ENCODE measurements around the gene FAM83C. TPM values are rescaled to one million over a fixed set of nuclear protein-coding genes. Genes with fewer than 3 reads are reported as not detected.

FAM83C gene
- total RNA-seq, 1 donor from 2014 or later = not detected

- peaks cover 11% of the 10 kb centered on the region for H3K27me3 Mint-ChIP-seq (ENCODE audit: insufficient read depth, low read depth)
- no peak for DNase-seq (ENCODE audit: low spot score)
- no peaks in the 10 kb centered on the region for H3K9me3 Mint-ChIP-seq
- no peaks in the 10 kb centered on the region for H3K36me3 Mint-ChIP-seq
- H3K4me1 Mint-ChIP-seq = no peaks in the 10 kb centered on the region
- Histone ChIP-seq H4K20me1 (ENCODE audit: low read depth) (no peaks in the 10 kb centered on the region), H3K4me2 (no peak overlapping the region), H3K27me3 (no peaks in the 10 kb centered on the region), H3K4me3 (no peak overlapping the region), H3K9ac (no peak overlapping the region), H3K79me2 (ENCODE audit: low read depth) (no peaks in the 10 kb centered on the region), H3K4me1 (no peaks in the 10 kb centered on the region), H3F3A (ENCODE audit: low read depth) (no peaks in the 10 kb centered on the region), H3K36me3 (no peaks in the 10 kb centered on the region), H3K9me3 (ENCODE audit: low read depth) (no peaks in the 10 kb centered on the region), H2AFZ (replicated peaks) (no peak overlapping the region), H3K27ac (no peak overlapping the region)
- H3K27ac Mint-ChIP-seq = no peak overlapping the region
- TF ChIP-seq CTCF (IDR thresholded peaks at IDR 0.05) = no peak
- no peak overlapping the region for H3K4me3 Mint-ChIP-seq
These were observed 2.8 kb upstream of the FAM83C start for GRCh38 chr20:35295058-35295457.

GRCh38 chr20:35294293-35294685 is 2.1 kb upstream of the FAM83C start:
- Histone ChIP-seq H3K79me2 (ENCODE audit: low read depth) (no peaks in the 10 kb centered on the region), H3K4me1 (no peaks in the 10 kb centered on the region), H3K4me3 (no peak overlapping the region), H3K36me3 (no peaks in the 10 kb centered on the region), H3F3A (ENCODE audit: low read depth) (no peaks in the 10 kb centered on the region), H3K9me3 (ENCODE audit: low read depth) (no peaks in the 10 kb centered on the region), H3K9ac (no peak overlapping the region), H4K20me1 (ENCODE audit: low read depth) (no peaks in the 10 kb centered on the region), H3K4me2 (no peak overlapping the region), H2AFZ (replicated peaks) (no peak overlapping the region), H3K27me3 (no peaks in the 10 kb centered on the region), H3K27ac (no peak overlapping the region)
- no peak for DNase-seq (ENCODE audit: low spot score)
- H3K9me3 Mint-ChIP-seq = no peaks in the 10 kb centered on the region
- no peaks in the 10 kb centered on the region for H3K36me3 Mint-ChIP-seq
- TF ChIP-seq CTCF (IDR thresholded peaks at IDR 0.05) = no peak
- no peak for TF ChIP-seq EZH2phosphoT487 (IDR thresholded peaks at IDR 0.05)
- no peak for TF ChIP-seq EZH2 (IDR thresholded peaks at IDR 0.05)
- H3K27me3 Mint-ChIP-seq (ENCODE audit: insufficient read depth, low read depth) = peaks cover 12% of the 10 kb centered on the region
- no peaks in the 10 kb centered on the region for H3K4me1 Mint-ChIP-seq
- H3K27ac Mint-ChIP-seq = no peak overlapping the region
- no peak overlapping the region for H3K4me3 Mint-ChIP-seq

GRCh38 chr20:35293303-35294292 is 1.4 kb upstream of the FAM83C start:
- H3K4me3 ChIP-seq = no peak overlapping the region
- TF ChIP-seq CTCF (IDR thresholded peaks at IDR 0.05) (no peak), EZH2 (IDR thresholded peaks at IDR 0.05) (no peak)
- no peaks in the 10 kb centered on the region for H3K9me3 ChIP-seq (ENCODE audit: low read depth)
- no peaks in the 10 kb centered on the region for H3K9me3 Mint-ChIP-seq
- DNase-seq (ENCODE audit: low spot score) = no peak
- no peaks in the 10 kb centered on the region for H3K36me3 Mint-ChIP-seq
- no peak overlapping the region for H3K4me2 ChIP-seq
- H3K79me2 ChIP-seq (ENCODE audit: low read depth) = no peaks in the 10 kb centered on the region
- no peaks in the 10 kb centered on the region for H3K4me1 ChIP-seq
- no peaks in the 10 kb centered on the region for H3F3A ChIP-seq (ENCODE audit: low read depth)
- no peak overlapping the region for H3K27ac ChIP-seq
- no peaks in the 10 kb centered on the region for H3K27me3 ChIP-seq
- H3K9ac ChIP-seq = no peak overlapping the region
- peaks cover 12% of the 10 kb centered on the region for H3K27me3 Mint-ChIP-seq (ENCODE audit: insufficient read depth, low read depth)
- peak overlapping the region; percentile 63 for H3K27ac Mint-ChIP-seq
- H3K36me3 ChIP-seq = no peaks in the 10 kb centered on the region
- no peaks in the 10 kb centered on the region for H3K4me1 Mint-ChIP-seq
- H4K20me1 ChIP-seq (ENCODE audit: low read depth) = no peaks in the 10 kb centered on the region
- peak overlapping the region; percentile 24 for H3K4me3 Mint-ChIP-seq
- no peak overlapping the region for H2AFZ ChIP-seq (replicated peaks)
